Epithelial cell of proximal tubule (primary cell): Measurements from ENCODE around the gene NUDT14. TPM values are rescaled to one million over a fixed set of nuclear protein-coding genes. Genes with fewer than 3 reads are reported as not detected.

Experiments used
- DNase-seq: peaks from one replicate; pipeline ENCODE4 v3.0.0-alpha.2; 2011; ENCODE audit warnings: low read depth
- H3K4me3 ChIP-seq: 2 replicates; pipeline ENCODE4 v1.5.1; 2011; ENCODE audit warnings: low read depth, mild to moderate bottlenecking, low read length
- CTCF ChIP-seq: conservative IDR thresholded peaks from 2 replicates; pipeline ENCODE4 v1.5.1; 2012; ENCODE audit warnings: low read depth, mild to moderate bottlenecking, low read length
- total RNA-seq: library from RNA; depleted of rRNA; stranded (reverse); fragments of >200 nt; gene quantifications from 2 replicates; pipeline ENCODE4 v1.2.3, GENCODE V29; 2015

The NUDT14 gene
- total RNA-seq, 1 donor from 2014 or later, result 30.2 TPM

GRCh38 chr14:105218611-105219010 lies 37.5 kb upstream of the NUDT14 start:
- no peak for TF ChIP-seq CTCF
- no peak overlapping the region for H3K4me3 ChIP-seq
- no peak for DNase-seq

GRCh38 chr14:105217774-105218173 lies 36.7 kb upstream of the NUDT14 start:
- H3K4me3 ChIP-seq, result no peak overlapping the region
- no peak for TF ChIP-seq CTCF
- DNase-seq, result no peak

GRCh38 chr14:105216490-105217247 lies 35.6 kb upstream of the NUDT14 start:
- DNase-seq, result no peak
- no peak overlapping the region for H3K4me3 ChIP-seq
- TF ChIP-seq CTCF, result no peak

GRCh38 chr14:105215602-105216001 lies 34.5 kb upstream of the NUDT14 start:
- no peak for DNase-seq
- no peak overlapping the region for H3K4me3 ChIP-seq
- no peak for TF ChIP-seq CTCF

- no peak for DNase-seq
- TF ChIP-seq CTCF, result no peak
- H3K4me3 ChIP-seq, result no peak overlapping the region
Measured at GRCh38 chr14:105214324-105214915, 33.3 kb upstream of the NUDT14 start.

GRCh38 chr14:105213361-105213760 lies 32.2 kb upstream of the NUDT14 start:
- no peak overlapping the region for H3K4me3 ChIP-seq
- no peak for DNase-seq
- no peak for TF ChIP-seq CTCF
